ENCODE results near the gene ZGRF1. TPM values are rescaled to one million over a fixed set of nuclear protein-coding genes. Genes with fewer than 3 reads are reported as not detected.

Gene ZGRF1
- total RNA-seq, 1 donor from 2014 or later = 128 TPM

DNA sequence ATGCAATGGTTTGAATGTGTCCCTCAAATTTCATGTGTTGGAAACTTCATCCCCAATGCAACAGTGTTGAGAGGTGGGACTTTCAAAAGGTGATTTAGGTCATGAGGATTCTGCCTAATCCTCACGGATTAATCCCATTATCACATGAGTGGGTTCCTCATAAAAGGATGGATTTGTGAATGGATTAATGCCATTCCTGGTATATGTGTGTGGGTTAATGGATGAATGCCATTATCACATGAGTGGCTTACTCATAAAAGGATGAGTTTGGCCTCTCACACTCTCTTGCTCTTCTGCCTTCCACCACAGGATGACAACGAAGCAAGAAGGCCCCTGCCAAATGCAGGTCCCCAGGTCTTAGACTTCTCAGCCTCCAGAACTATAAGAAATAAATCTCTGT, 90.2 kb downstream of the ZGRF1 start:
- Histone ChIP-seq H3K4me3 (no peak overlapping the region), H2AFZ (replicated peaks) (no peak overlapping the region), H3K4me1 (peaks cover 9% of the 10 kb centered on the region), H3K27ac (no peak overlapping the region), H3K36me3 (peaks cover 4% of the 10 kb centered on the region), H3F3A (ENCODE audit: low read depth) (peaks cover 14% of the 10 kb centered on the region), H3K27me3 (no peaks in the 10 kb centered on the region), H4K20me1 (ENCODE audit: low read depth) (no peaks in the 10 kb centered on the region), H3K9me3 (ENCODE audit: low read depth) (no peaks in the 10 kb centered on the region), H3K4me2 (no peak overlapping the region), H3K79me2 (ENCODE audit: low read depth) (no peaks in the 10 kb centered on the region), H3K9ac (no peak overlapping the region)
- Mint-ChIP-seq H3K4me1 (peaks cover 2% of the 10 kb centered on the region), H3K27ac (no peak overlapping the region), H3K36me3 (peaks cover 4% of the 10 kb centered on the region), H3K9me3 (no peaks in the 10 kb centered on the region), H3K4me3 (no peak overlapping the region), H3K27me3 (ENCODE audit: insufficient read depth, low read depth) (no peaks in the 10 kb centered on the region)
- DNase-seq (ENCODE audit: low spot score) = peak; percentile 33
- TF ChIP-seq EZH2 (IDR thresholded peaks at IDR 0.05) (no peak), EZH2phosphoT487 (IDR thresholded peaks at IDR 0.05) (no peak)
- TF ChIP-seq, protein P1, sequence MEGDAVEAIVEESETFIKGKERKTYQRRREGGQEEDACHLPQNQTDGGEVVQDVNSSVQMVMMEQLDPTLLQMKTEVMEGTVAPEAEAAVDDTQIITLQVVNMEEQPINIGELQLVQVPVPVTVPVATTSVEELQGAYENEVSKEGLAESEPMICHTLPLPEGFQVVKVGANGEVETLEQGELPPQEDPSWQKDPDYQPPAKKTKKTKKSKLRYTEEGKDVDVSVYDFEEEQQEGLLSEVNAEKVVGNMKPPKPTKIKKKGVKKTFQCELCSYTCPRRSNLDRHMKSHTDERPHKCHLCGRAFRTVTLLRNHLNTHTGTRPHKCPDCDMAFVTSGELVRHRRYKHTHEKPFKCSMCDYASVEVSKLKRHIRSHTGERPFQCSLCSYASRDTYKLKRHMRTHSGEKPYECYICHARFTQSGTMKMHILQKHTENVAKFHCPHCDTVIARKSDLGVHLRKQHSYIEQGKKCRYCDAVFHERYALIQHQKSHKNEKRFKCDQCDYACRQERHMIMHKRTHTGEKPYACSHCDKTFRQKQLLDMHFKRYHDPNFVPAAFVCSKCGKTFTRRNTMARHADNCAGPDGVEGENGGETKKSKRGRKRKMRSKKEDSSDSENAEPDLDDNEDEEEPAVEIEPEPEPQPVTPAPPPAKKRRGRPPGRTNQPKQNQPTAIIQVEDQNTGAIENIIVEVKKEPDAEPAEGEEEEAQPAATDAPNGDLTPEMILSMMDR (IDR thresholded peaks at IDR 0.05) = no peak

DNA sequence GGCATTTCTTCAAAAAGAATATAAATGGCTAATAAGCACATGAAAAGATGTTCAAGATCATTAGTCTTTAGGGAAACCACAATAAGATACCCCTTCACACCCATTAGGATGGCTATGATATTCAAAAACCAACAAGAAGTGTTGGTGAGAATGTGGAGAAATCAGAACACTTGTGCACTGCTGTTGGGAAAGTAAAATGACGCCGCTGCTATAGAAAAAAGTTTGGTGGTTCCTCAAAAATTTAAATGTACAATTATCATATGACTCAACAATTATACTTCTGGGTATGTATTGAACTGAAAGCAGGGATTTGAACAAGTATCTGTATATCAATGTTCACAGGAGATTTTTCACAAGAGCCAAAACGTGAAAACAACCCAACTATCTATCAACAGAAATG, 91.4 kb downstream of the ZGRF1 start:
- H3K27ac Mint-ChIP-seq = no peak overlapping the region
- Histone ChIP-seq H3K4me2 (no peak overlapping the region), H3K79me2 (ENCODE audit: low read depth) (no peaks in the 10 kb centered on the region), H3K36me3 (peaks cover 4% of the 10 kb centered on the region), H3K27ac (no peak overlapping the region), H3K9me3 (ENCODE audit: low read depth) (no peaks in the 10 kb centered on the region), H3K9ac (no peak overlapping the region), H4K20me1 (ENCODE audit: low read depth) (no peaks in the 10 kb centered on the region), H3K4me1 (peaks cover 9% of the 10 kb centered on the region), H3F3A (ENCODE audit: low read depth) (peaks cover 20% of the 10 kb centered on the region), H2AFZ (replicated peaks) (no peak overlapping the region), H3K4me3 (no peak overlapping the region), H3K27me3 (no peaks in the 10 kb centered on the region)
- peaks cover 2% of the 10 kb centered on the region for H3K4me1 Mint-ChIP-seq
- H3K36me3 Mint-ChIP-seq = peaks cover 4% of the 10 kb centered on the region
- H3K4me3 Mint-ChIP-seq = no peak overlapping the region
- no peaks in the 10 kb centered on the region for H3K9me3 Mint-ChIP-seq
- H3K27me3 Mint-ChIP-seq (ENCODE audit: insufficient read depth, low read depth) = no peaks in the 10 kb centered on the region
- no peak for DNase-seq (ENCODE audit: low spot score)
- TF ChIP-seq, protein P1 (IDR thresholded peaks at IDR 0.05) = no peak
- TF ChIP-seq EZH2phosphoT487 (IDR thresholded peaks at IDR 0.05) (no peak), EZH2 (IDR thresholded peaks at IDR 0.05) (no peak)

DNA sequence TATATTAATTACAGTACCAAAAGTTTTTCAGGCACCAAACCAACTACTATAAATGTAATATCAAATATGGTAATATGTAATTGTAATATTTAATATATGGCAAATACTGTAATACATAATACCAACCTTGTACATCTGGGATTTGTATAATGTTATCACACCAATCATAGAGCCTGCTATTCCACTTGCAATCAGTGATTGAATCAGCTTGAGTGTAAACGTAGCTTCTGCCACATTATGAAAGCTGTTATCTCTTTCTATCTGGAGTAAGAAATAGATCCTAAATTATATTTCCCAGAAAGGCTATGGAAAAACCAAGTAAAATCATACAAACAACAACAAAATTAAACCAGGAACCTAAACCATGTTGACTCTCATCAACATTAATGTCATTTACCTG, 96.0 kb downstream of the ZGRF1 start:
- Histone ChIP-seq H3K36me3 (no peaks in the 10 kb centered on the region), H3K9ac (no peak overlapping the region), H4K20me1 (ENCODE audit: low read depth) (no peaks in the 10 kb centered on the region), H3K9me3 (ENCODE audit: low read depth) (no peaks in the 10 kb centered on the region), H3K4me1 (no peaks in the 10 kb centered on the region), H2AFZ (replicated peaks) (no peak overlapping the region), H3K4me3 (no peak overlapping the region), H3K79me2 (ENCODE audit: low read depth) (no peaks in the 10 kb centered on the region), H3K27me3 (no peaks in the 10 kb centered on the region), H3K4me2 (no peak overlapping the region), H3F3A (ENCODE audit: low read depth) (peaks cover 10% of the 10 kb centered on the region), H3K27ac (no peak overlapping the region)
- TF ChIP-seq, protein P1 (IDR thresholded peaks at IDR 0.05) = no peak
- no peak for TF ChIP-seq EZH2 (IDR thresholded peaks at IDR 0.05)
- TF ChIP-seq EZH2phosphoT487 (IDR thresholded peaks at IDR 0.05) = no peak
- Mint-ChIP-seq H3K27me3 (ENCODE audit: insufficient read depth, low read depth) (no peaks in the 10 kb centered on the region), H3K4me1 (no peaks in the 10 kb centered on the region), H3K9me3 (no peaks in the 10 kb centered on the region), H3K4me3 (no peak overlapping the region), H3K36me3 (peaks cover 2% of the 10 kb centered on the region), H3K27ac (no peak overlapping the region)
- no peak for DNase-seq (ENCODE audit: low spot score)
